DND-41 (cell line): Measurements from ENCODE around the gene SUN2.

Source experiments
- EZH2 ChIP-seq: IDR thresholded peaks from 3 replicates; pipeline ENCODE4 v1.6.1; 2012; ENCODE audit warnings: borderline replicate concordance, low read depth, mild to moderate bottlenecking, moderate library complexity, low read length, inconsistent platforms; ENCODE audit not compliant: severe bottlenecking
- TF ChIP-seq, protein P1 (sequence below): IDR thresholded peaks from 2 replicates; pipeline ENCODE4 v1.5.1; 2012; ENCODE audit warnings: borderline replicate concordance, low read length, moderate library complexity, mild to moderate bottlenecking; ENCODE audit not compliant: poor library complexity, severe bottlenecking; ENCODE audit errors: extremely low read depth

DNA sequence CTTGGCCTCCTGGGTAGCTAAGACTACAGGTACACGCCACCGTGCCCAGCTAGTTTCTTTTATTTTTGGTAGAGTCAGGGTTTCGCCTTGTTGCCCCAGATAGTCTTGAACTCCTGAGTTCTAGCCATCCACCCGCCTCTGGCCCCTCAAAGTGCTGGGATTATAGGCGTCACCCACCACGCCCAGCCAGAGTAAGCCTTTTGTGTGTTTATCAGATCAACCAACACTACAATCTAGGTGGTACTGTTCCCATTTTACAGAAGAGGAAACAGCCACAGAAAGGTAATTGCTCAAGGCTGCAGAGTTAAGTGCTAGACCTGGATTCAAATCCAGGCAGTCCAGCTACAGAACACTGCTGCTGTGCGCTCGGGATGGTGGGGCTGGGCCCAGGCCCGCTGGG lies 70.9 kb downstream of the SUN2 start:
- TF ChIP-seq, protein P1, sequence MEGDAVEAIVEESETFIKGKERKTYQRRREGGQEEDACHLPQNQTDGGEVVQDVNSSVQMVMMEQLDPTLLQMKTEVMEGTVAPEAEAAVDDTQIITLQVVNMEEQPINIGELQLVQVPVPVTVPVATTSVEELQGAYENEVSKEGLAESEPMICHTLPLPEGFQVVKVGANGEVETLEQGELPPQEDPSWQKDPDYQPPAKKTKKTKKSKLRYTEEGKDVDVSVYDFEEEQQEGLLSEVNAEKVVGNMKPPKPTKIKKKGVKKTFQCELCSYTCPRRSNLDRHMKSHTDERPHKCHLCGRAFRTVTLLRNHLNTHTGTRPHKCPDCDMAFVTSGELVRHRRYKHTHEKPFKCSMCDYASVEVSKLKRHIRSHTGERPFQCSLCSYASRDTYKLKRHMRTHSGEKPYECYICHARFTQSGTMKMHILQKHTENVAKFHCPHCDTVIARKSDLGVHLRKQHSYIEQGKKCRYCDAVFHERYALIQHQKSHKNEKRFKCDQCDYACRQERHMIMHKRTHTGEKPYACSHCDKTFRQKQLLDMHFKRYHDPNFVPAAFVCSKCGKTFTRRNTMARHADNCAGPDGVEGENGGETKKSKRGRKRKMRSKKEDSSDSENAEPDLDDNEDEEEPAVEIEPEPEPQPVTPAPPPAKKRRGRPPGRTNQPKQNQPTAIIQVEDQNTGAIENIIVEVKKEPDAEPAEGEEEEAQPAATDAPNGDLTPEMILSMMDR = no peak
- TF ChIP-seq EZH2 = no peak
